Epithelial cell of esophagus (primary cell): ENCODE measurements around the gene HSCB.

ENCODE experiments used
- DNase-seq: peaks from one replicate; pipeline ENCODE4 v3.0.0; 2010; ENCODE audit warnings: low read depth
- H3K4me3 ChIP-seq: 2 replicates; pipeline ENCODE4 v1.5.1; 2011; ENCODE audit warnings: mild to moderate bottlenecking, low read length, control low read depth
- CTCF ChIP-seq: IDR thresholded peaks from 2 replicates; pipeline ENCODE4 v1.5.1; 2011; ENCODE audit warnings: low read depth, mild to moderate bottlenecking, low read length, control low read depth, inconsistent platforms; ENCODE audit not compliant: insufficient read depth; ENCODE audit errors: missing control alignments

HSCB gene

GRCh38 chr22:28711341-28711740 is 30.5 kb upstream of the HSCB start:
- DNase-seq, result no peak
- TF ChIP-seq CTCF, result no peak
- no peak overlapping the region for H3K4me3 ChIP-seq

- peak; percentile 94 for DNase-seq
- no peak overlapping the region for H3K4me3 ChIP-seq
- no peak for TF ChIP-seq CTCF
Measured at GRCh38 chr22:28711820-28712777, 29.7 kb upstream of the HSCB start.

- DNase-seq, result no peak
- no peak overlapping the region for H3K4me3 ChIP-seq
- TF ChIP-seq CTCF, result no peak
Measured at GRCh38 chr22:28714043-28714628, 27.7 kb upstream of the HSCB start.

- H3K4me3 ChIP-seq, result no peak overlapping the region
- TF ChIP-seq CTCF, result no peak
- no peak for DNase-seq
Measured at GRCh38 chr22:28715611-28716010, 26.2 kb upstream of the HSCB start.

- no peak overlapping the region for H3K4me3 ChIP-seq
- no peak for DNase-seq
- no peak for TF ChIP-seq CTCF
Measured at GRCh38 chr22:28716686-28717085, 25.2 kb upstream of the HSCB start.

- TF ChIP-seq CTCF, result no peak
- H3K4me3 ChIP-seq, result no peak overlapping the region
- DNase-seq, result no peak
Measured at GRCh38 chr22:28718044-28718443, 23.8 kb upstream of the HSCB start.
